ENCODE measurements around the gene CRHR1. TPM values are rescaled to one million over a fixed set of nuclear protein-coding genes. Genes with fewer than 3 reads are reported as not detected.

The CRHR1 gene
- polyA plus RNA-seq, 1 donor (not counting 4 experiments of a cell fraction or from before 2014, with no cell fraction given) = not detected

GRCh38 chr17:45809499-45809898 is 25.4 kb downstream of the CRHR1 start:
- no peak overlapping the region for H2AFZ ChIP-seq (ENCODE audit: control insufficient read depth, low read length)
- no peak for FAIRE-seq
- no peaks in the 10 kb centered on the region for H3K79me2 ChIP-seq (ENCODE audit: control insufficient read depth, insufficient read depth, low read length)
- dilution Hi-C loops (cut with MboI; ENCODE audit: extremely low pct_ligation_motif_present, low sequenced_read_pairs) = no loop called here
- H3K27me3 ChIP-seq (ENCODE audit: control insufficient read depth, extremely low read depth, insufficient read depth, low read length) = peaks cover 5% of the 10 kb centered on the region
- no peak overlapping the region for H3K4me2 ChIP-seq (ENCODE audit: control insufficient read depth, extremely low read depth, insufficient read depth, low read depth, low read length)
- H3K4me1 ChIP-seq (ENCODE audit: control insufficient read depth, extremely low read depth, insufficient read depth, low read length) = no peaks in the 10 kb centered on the region
- no peaks in the 10 kb centered on the region for H3K9me1 ChIP-seq (ENCODE audit: control insufficient read depth, extremely low read depth, insufficient read depth, low read length)
- no peak overlapping the region for H3K27ac ChIP-seq (ENCODE audit: control insufficient read depth, insufficient read depth, low read length)
- TF ChIP-seq EZH2 (IDR thresholded peaks at IDR 0.05; ENCODE audit: low read length) (no peak), CTCF (optimal IDR thresholded peaks at IDR 0.05 in 1 of 3, IDR thresholded peaks at IDR 0.05 in 1 of 3, conservative IDR thresholded peaks at IDR 0.05 in 1 of 3; ENCODE audit: extremely low read depth in 1 of 3, insufficient read depth in 2 of 3, low read length in 3 of 3) (no peak)
- no peaks in the 10 kb centered on the region for H4K20me1 ChIP-seq (ENCODE audit: control insufficient read depth, extremely low read depth, insufficient read depth, low read length)
- H3K9me3 ChIP-seq (ENCODE audit: control insufficient read depth, low read depth, low read length) = no peaks in the 10 kb centered on the region
- H3K9ac ChIP-seq (ENCODE audit: control insufficient read depth, extremely low read depth, insufficient read depth, low read length) = no peak overlapping the region
- no peaks in the 10 kb centered on the region for H3K36me3 ChIP-seq (ENCODE audit: control insufficient read depth in 2 of 2, extremely low read depth in 1 of 2, insufficient read depth in 2 of 2, low read length in 2 of 2)
- no peak for DNase-seq (ENCODE audit: low read depth, low spot score)
- no peak overlapping the region for H3K4me3 ChIP-seq (ENCODE audit: control insufficient read depth in 2 of 3, extremely low read depth in 1 of 3, insufficient read depth in 2 of 3, low read depth in 1 of 3, low read length in 3 of 3)

GRCh38 chr17:45812102-45812501 is 28.0 kb downstream of the CRHR1 start:
- Histone ChIP-seq H3K36me3 (ENCODE audit: control insufficient read depth in 2 of 2, extremely low read depth in 1 of 2, insufficient read depth in 2 of 2, low read length in 2 of 2) (no peaks in the 10 kb centered on the region), H3K4me2 (ENCODE audit: control insufficient read depth, extremely low read depth, insufficient read depth, low read depth, low read length) (no peak overlapping the region), H3K27me3 (ENCODE audit: control insufficient read depth, extremely low read depth, insufficient read depth, low read length) (peaks cover 5% of the 10 kb centered on the region), H3K4me3 (ENCODE audit: control insufficient read depth in 2 of 3, extremely low read depth in 1 of 3, insufficient read depth in 2 of 3, low read depth in 1 of 3, low read length in 3 of 3) (no peak overlapping the region), H3K79me2 (ENCODE audit: control insufficient read depth, insufficient read depth, low read length) (no peaks in the 10 kb centered on the region), H3K4me1 (ENCODE audit: control insufficient read depth, extremely low read depth, insufficient read depth, low read length) (no peaks in the 10 kb centered on the region), H3K9ac (ENCODE audit: control insufficient read depth, extremely low read depth, insufficient read depth, low read length) (no peak overlapping the region), H3K9me3 (ENCODE audit: control insufficient read depth, low read depth, low read length) (no peaks in the 10 kb centered on the region), H3K27ac (ENCODE audit: control insufficient read depth, insufficient read depth, low read length) (no peak overlapping the region), H3K9me1 (ENCODE audit: control insufficient read depth, extremely low read depth, insufficient read depth, low read length) (no peaks in the 10 kb centered on the region), H4K20me1 (ENCODE audit: control insufficient read depth, extremely low read depth, insufficient read depth, low read length) (no peaks in the 10 kb centered on the region), H2AFZ (ENCODE audit: control insufficient read depth, low read length) (no peak overlapping the region)
- no peak for DNase-seq (ENCODE audit: low read depth, low spot score)
- TF ChIP-seq EZH2 (IDR thresholded peaks at IDR 0.05; ENCODE audit: low read length) (no peak), CTCF (optimal IDR thresholded peaks at IDR 0.05 in 1 of 3, IDR thresholded peaks at IDR 0.05 in 1 of 3, conservative IDR thresholded peaks at IDR 0.05 in 1 of 3; ENCODE audit: extremely low read depth in 1 of 3, insufficient read depth in 2 of 3, low read length in 3 of 3) (peak; percentile 33 to 51 (median 40))
- dilution Hi-C loops (cut with MboI; ENCODE audit: extremely low pct_ligation_motif_present, low sequenced_read_pairs) = no loop called here
- no peak for FAIRE-seq

Data from keratinocyte (primary cell).